PFSK-1 (cell line): ENCODE results near the gene SELENOP.

Experiments
- FOXP2 ChIP-seq: optimal IDR thresholded peaks from 2 replicates; pipeline ENCODE3; 2011; ENCODE audit warnings: borderline replicate concordance, control low read depth, inconsistent platforms; ENCODE audit not compliant: insufficient read depth; ENCODE audit errors: extremely low read length, extremely low read depth
- POLR2AphosphoS5 ChIP-seq: IDR thresholded peaks from 2 replicates; pipeline ENCODE4 v1.6.1; 2012; ENCODE audit warnings: low read depth, mild to moderate bottlenecking, control low read depth, low read length, moderate library complexity
- REST ChIP-seq, 2 experiments: IDR thresholded peaks; 2 replicates each; pipeline versions ENCODE4 v1.6.1 to v1.8.0; 2011 to 2012; ENCODE audit warnings: low read depth in 2 of 2, low read length in 2 of 2, control low read depth in 1 of 2, inconsistent platforms in 1 of 2, mild to moderate bottlenecking in 1 of 2, moderate library complexity in 1 of 2; ENCODE audit not compliant: insufficient read depth in 1 of 2
- SIN3A ChIP-seq: IDR thresholded peaks from 2 replicates; pipeline ENCODE4 v1.6.1; 2012; ENCODE audit warnings: mild to moderate bottlenecking, low read length, moderate library complexity, borderline replicate concordance; ENCODE audit not compliant: insufficient read depth
- TAF1 ChIP-seq: IDR thresholded peaks from 2 replicates; pipeline ENCODE4 v1.6.1; 2012; ENCODE audit warnings: low read length, control low read depth, borderline replicate concordance; ENCODE audit not compliant: insufficient read depth

Gene SELENOP

GRCh38 chr5:42753099-42753498 lies 58.6 kb downstream of the SELENOP start:
- TF ChIP-seq TAF1 (no peak), REST (IDR thresholded peaks at IDR 0.05; ENCODE audit: insufficient read depth in 1 of 2, low read depth in 2 of 2, low read length in 2 of 2) (no peak), FOXP2 (no peak), SIN3A (no peak), POLR2AphosphoS5 (no peak)

- TF ChIP-seq FOXP2 (no peak), SIN3A (no peak), POLR2AphosphoS5 (no peak)
These were observed 60.6 kb downstream of the SELENOP start for GRCh38 chr5:42751044-42751443.

GRCh38 chr5:42750507-42750906 lies 61.2 kb downstream of the SELENOP start:
- TF ChIP-seq FOXP2 (no peak), POLR2AphosphoS5 (no peak), SIN3A (no peak), TAF1 (no peak), REST (IDR thresholded peaks at IDR 0.05; ENCODE audit: insufficient read depth in 1 of 2, low read depth in 2 of 2, low read length in 2 of 2) (no peak)
